Non-pigmented ciliary epithelial cell (primary cell): ENCODE measurements around the gene ATP4B.

Experiments
- DNase-seq: peaks from one replicate; pipeline ENCODE4 v3.0.0-alpha.2; 2010; ENCODE audit warnings: low read depth

The ATP4B gene

GRCh38 chr13:113607889-113608635, 49.9 kb downstream of the ATP4B start:
- DNase-seq: no peak

- DNase-seq: no peak
Observed at GRCh38 chr13:113607056-113607888, 50.7 kb downstream of the ATP4B start.

GRCh38 chr13:113605866-113606438, 52.0 kb downstream of the ATP4B start:
- no peak for DNase-seq

GRCh38 chr13:113605461-113605860, 52.5 kb downstream of the ATP4B start:
- no peak for DNase-seq

GRCh38 chr13:113604186-113604585, 53.8 kb downstream of the ATP4B start:
- DNase-seq: no peak

- DNase-seq: no peak
Observed at GRCh38 chr13:113603116-113603710, 54.8 kb downstream of the ATP4B start.

- DNase-seq: no peak
Observed at GRCh38 chr13:113602291-113602988, 55.6 kb downstream of the ATP4B start.

- no peak for DNase-seq
Observed at GRCh38 chr13:113601166-113602070, 56.6 kb downstream of the ATP4B start.

GRCh38 chr13:113599391-113599790, 58.6 kb downstream of the ATP4B start:
- no peak for DNase-seq
